ENCODE measurements around the gene ZNF747. TPM values are rescaled to one million over a fixed set of nuclear protein-coding genes. Genes with fewer than 3 reads are reported as not detected.

Gene ZNF747
- total RNA-seq, 5 donors from 2014 or later (not counting 1 experiment from before 2014, with no cell fraction given), result 6.8 to 17.4 (median 14.2) TPM

- ChIA-PET CTCF (interaction anchor here (0.6 to 1.3 kb wide), 4 partner anchors 13 to 828 kb away, joined by 3 to 5 read pairs (median 4); partner anchors contain the start of gene DCTPP1 (in 1 of the 2)), POLR2A (interaction anchor here (0.6 to 0.7 kb wide), 2 partner anchors 44 to 101 kb away, joined by 3 to 5 read pairs; no protein-coding TSS in a partner anchor)
- Mint-ChIP-seq H3K4me1 (peaks cover 25 to 28% (median 28%) of the 10 kb centered on the region in 3 donors), H3K27me3 (no peaks in the 10 kb centered on the region), H3K36me3 (peaks cover 45% of the 10 kb centered on the region), H3K9me3 (no peaks in the 10 kb centered on the region), H3K27ac (peak overlapping the region; percentile 69 to 88), H3K4me3 (no peak overlapping the region)
- peaks cover 0 to 49% of the 10 kb centered on the region in 2 experiments for H3K4me1 ChIP-seq (ENCODE audit: control insufficient read depth in 1 of 2, extremely low read depth in 1 of 2, insufficient read depth in 2 of 2, low read length in 2 of 2)
- H3K4me3 ChIP-seq (ENCODE audit: control insufficient read depth in 1 of 2, extremely low read depth in 1 of 2, low read length in 1 of 2), result no peak overlapping the region
- no peaks in the 10 kb centered on the region for H3K27me3 ChIP-seq (replicated peaks in 1 of 2; ENCODE audit: control insufficient read depth in 2 of 2, extremely low read depth in 1 of 2, insufficient read depth in 2 of 2, low read length in 1 of 2)
- DNase-seq (peak in 3 of 35 experiments; percentile 23 to 41 (median 40)), ATAC-seq (replicated peaks in 1 of 4) (peak; percentile 71 to 91 (median 84))
- H3K36me3 ChIP-seq (ENCODE audit: control insufficient read depth in 2 of 2, extremely low read depth in 1 of 2, insufficient read depth in 1 of 2, low read length in 1 of 2), result peaks cover 21 to 89% of the 10 kb centered on the region in 2 donors
- no peaks in the 10 kb centered on the region for H3K9me3 ChIP-seq
- 68% methylated on average over 4 of the region's 6 CpGs for WGBS (ENCODE audit: insufficient coverage)
- no peak overlapping the region for H3K27ac ChIP-seq (ENCODE audit: low read length)
These were observed 42.8 kb downstream of the ZNF747 start for GRCh38 chr16:30491744-30492308.

- no peak for ATAC-seq (replicated peaks in 1 of 4)
- Mint-ChIP-seq H3K27me3 (no peaks in the 10 kb centered on the region), H3K36me3 (peaks cover 48% of the 10 kb centered on the region), H3K4me1 (peaks cover 30 to 31% (median 31%) of the 10 kb centered on the region in 3 donors), H3K9me3 (no peaks in the 10 kb centered on the region), H3K4me3 (no peak overlapping the region), H3K27ac (peak overlapping the region; percentile 62 to 88)
- no peak for DNase-seq
- WGBS (ENCODE audit: insufficient coverage), result 100% methylated on average over 2 of the region's 4 CpGs
- Histone ChIP-seq H3K36me3 (ENCODE audit: control insufficient read depth in 2 of 2, extremely low read depth in 1 of 2, insufficient read depth in 1 of 2, low read length in 1 of 2) (peaks cover 21 to 89% of the 10 kb centered on the region in 2 donors), H3K4me1 (ENCODE audit: control insufficient read depth in 1 of 2, extremely low read depth in 1 of 2, insufficient read depth in 2 of 2, low read length in 2 of 2) (peaks cover 0 to 49% of the 10 kb centered on the region in 2 experiments), H3K27me3 (replicated peaks in 1 of 2; ENCODE audit: control insufficient read depth in 2 of 2, extremely low read depth in 1 of 2, insufficient read depth in 2 of 2, low read length in 1 of 2) (no peaks in the 10 kb centered on the region), H3K9me3 (no peaks in the 10 kb centered on the region), H3K27ac (ENCODE audit: low read length) (no peak overlapping the region), H3K4me3 (ENCODE audit: control insufficient read depth in 1 of 2, extremely low read depth in 1 of 2, low read length in 1 of 2) (no peak overlapping the region)
- POLR2A ChIA-PET, result interaction anchor here (0.6 kb wide), 2 partner anchors 101 to 286 kb away, joined by 4 to 5 read pairs; no protein-coding TSS in a partner anchor
- CTCF ChIA-PET, result interaction anchor here in 1 of 2 donors (0.6 to 1.1 kb wide), 3 partner anchors 42 to 828 kb away, joined by 3 read pairs; no protein-coding TSS in a partner anchor
These were observed 43.4 kb downstream of the ZNF747 start for GRCh38 chr16:30491229-30491628.

GRCh38 chr16:30490210-30490609, 44.4 kb downstream of the ZNF747 start:
- Histone ChIP-seq H3K9me3 (no peaks in the 10 kb centered on the region), H3K4me1 (ENCODE audit: control insufficient read depth in 1 of 2, extremely low read depth in 1 of 2, insufficient read depth in 2 of 2, low read length in 2 of 2) (peaks cover 0 to 53% of the 10 kb centered on the region in 2 experiments), H3K36me3 (ENCODE audit: control insufficient read depth in 2 of 2, extremely low read depth in 1 of 2, insufficient read depth in 1 of 2, low read length in 1 of 2) (peaks cover 21 to 89% of the 10 kb centered on the region in 2 donors), H3K27ac (ENCODE audit: low read length) (no peak overlapping the region), H3K27me3 (replicated peaks in 1 of 2; ENCODE audit: control insufficient read depth in 2 of 2, extremely low read depth in 1 of 2, insufficient read depth in 2 of 2, low read length in 1 of 2) (no peaks in the 10 kb centered on the region), H3K4me3 (ENCODE audit: control insufficient read depth in 1 of 2, extremely low read depth in 1 of 2, low read length in 1 of 2) (no peak overlapping the region)
- ChIA-PET CTCF (interaction anchor here in 1 of 2 donors (0.7 kb wide), 1 partner anchor 41 kb away, joined by 3 read pairs; no protein-coding TSS in a partner anchor), POLR2A (no interaction called here)
- H3K9me3 Mint-ChIP-seq, result no peaks in the 10 kb centered on the region
- no peak for DNase-seq
- whole genome bisulfite sequencing (ENCODE audit: insufficient coverage), result 95% methylated on average over 4 of the region's 6 CpGs
- H3K36me3 Mint-ChIP-seq, result peaks cover 49% of the 10 kb centered on the region
- no peak for ATAC-seq (replicated peaks in 1 of 4)
- no peak overlapping the region for H3K4me3 Mint-ChIP-seq
- H3K4me1 Mint-ChIP-seq, result peaks cover 31 to 36% (median 35%) of the 10 kb centered on the region in 3 donors
- H3K27me3 Mint-ChIP-seq, result no peaks in the 10 kb centered on the region
- peak overlapping the region; percentile 19 to 88 for H3K27ac Mint-ChIP-seq

- peak overlapping the region; percentile 52 to 71 for H3K27ac Mint-ChIP-seq
- POLR2A ChIA-PET, result interaction anchor here (0.6 kb wide), 2 partner anchors 114 to 366 kb away, joined by 3 to 4 read pairs; partner anchors contain the start of gene MAPK3 (in 1 of the 2)
These were observed 45.7 kb downstream of the ZNF747 start for GRCh38 chr16:30488764-30489605.

GRCh38 chr16:30485818-30486436, 48.7 kb downstream of the ZNF747 start:
- Mint-ChIP-seq H3K27me3 (no peaks in the 10 kb centered on the region), H3K4me1 (peaks cover 25 to 54% (median 44%) of the 10 kb centered on the region in 3 donors), H3K9me3 (no peaks in the 10 kb centered on the region), H3K4me3 (no peak overlapping the region), H3K36me3 (peaks cover 53% of the 10 kb centered on the region), H3K27ac (peak overlapping the region; percentile 48 to 65)
- Histone ChIP-seq H3K27me3 (replicated peaks in 1 of 2; ENCODE audit: control insufficient read depth in 2 of 2, extremely low read depth in 1 of 2, insufficient read depth in 2 of 2, low read length in 1 of 2) (no peaks in the 10 kb centered on the region), H3K27ac (ENCODE audit: low read length) (no peak overlapping the region), H3K36me3 (ENCODE audit: control insufficient read depth in 2 of 2, extremely low read depth in 1 of 2, insufficient read depth in 1 of 2, low read length in 1 of 2) (peaks cover 27 to 94% of the 10 kb centered on the region in 2 donors), H3K4me3 (ENCODE audit: control insufficient read depth in 1 of 2, extremely low read depth in 1 of 2, low read length in 1 of 2) (no peak overlapping the region), H3K4me1 (ENCODE audit: control insufficient read depth in 1 of 2, extremely low read depth in 1 of 2, insufficient read depth in 2 of 2, low read length in 2 of 2) (peaks cover 0 to 70% of the 10 kb centered on the region in 2 experiments), H3K9me3 (no peaks in the 10 kb centered on the region)
- no peak for DNase-seq
- 89% methylated on average over 4 of the region's 7 CpGs for WGBS (ENCODE audit: insufficient coverage)
- CTCF ChIA-PET, result no interaction called here
- POLR2A ChIA-PET, result interaction anchor here (0.6 to 0.7 kb wide), 2 partner anchors 18 to 51 kb away, joined by 3 to 5 read pairs; no protein-coding TSS in a partner anchor
- ATAC-seq (replicated peaks in 1 of 4), result no peak

More at GRCh38 chr16:30488764-30489605, 45.7 kb downstream of the ZNF747 start:
- Mint-ChIP-seq H3K4me3 (no peak overlapping the region), H3K9me3 (no peaks in the 10 kb centered on the region), H3K4me1 (peaks cover 24 to 41% (median 37%) of the 10 kb centered on the region in 3 donors), H3K27me3 (no peaks in the 10 kb centered on the region), H3K36me3 (peaks cover 41% of the 10 kb centered on the region)
- H3K27me3 ChIP-seq (replicated peaks in 1 of 2; ENCODE audit: control insufficient read depth in 2 of 2, extremely low read depth in 1 of 2, insufficient read depth in 2 of 2, low read length in 1 of 2), result no peaks in the 10 kb centered on the region
- H3K27ac ChIP-seq (ENCODE audit: low read length), result no peak overlapping the region
- peaks cover 0 to 55% of the 10 kb centered on the region in 2 experiments for H3K4me1 ChIP-seq (ENCODE audit: control insufficient read depth in 1 of 2, extremely low read depth in 1 of 2, insufficient read depth in 2 of 2, low read length in 2 of 2)
- DNase-seq, result no peak
- 96% methylated on average over 6 of the region's 11 CpGs for WGBS (ENCODE audit: insufficient coverage)
- no peak for ATAC-seq (replicated peaks in 1 of 4)
- peaks cover 20 to 86% of the 10 kb centered on the region in 2 donors for H3K36me3 ChIP-seq (ENCODE audit: control insufficient read depth in 2 of 2, extremely low read depth in 1 of 2, insufficient read depth in 1 of 2, low read length in 1 of 2)
- no peaks in the 10 kb centered on the region for H3K9me3 ChIP-seq
- no peak overlapping the region for H3K4me3 ChIP-seq (ENCODE audit: control insufficient read depth in 1 of 2, extremely low read depth in 1 of 2, low read length in 1 of 2)
- CTCF ChIA-PET, result no interaction called here

GRCh38 chr16:30484887-30485286, 49.8 kb downstream of the ZNF747 start:
- Mint-ChIP-seq H3K36me3 (peaks cover 57% of the 10 kb centered on the region), H3K4me1 (peaks cover 34 to 55% (median 44%) of the 10 kb centered on the region in 3 donors), H3K4me3 (peak overlapping the region in 1 of 3 donors; percentile 29), H3K27me3 (no peaks in the 10 kb centered on the region), H3K9me3 (no peaks in the 10 kb centered on the region), H3K27ac (no peak overlapping the region)
- no peak overlapping the region for H3K4me3 ChIP-seq (ENCODE audit: control insufficient read depth in 1 of 2, extremely low read depth in 1 of 2, low read length in 1 of 2)
- CTCF ChIA-PET, result no interaction called here
- peaks cover 0 to 75% of the 10 kb centered on the region in 2 experiments for H3K4me1 ChIP-seq (ENCODE audit: control insufficient read depth in 1 of 2, extremely low read depth in 1 of 2, insufficient read depth in 2 of 2, low read length in 2 of 2)
- H3K27ac ChIP-seq (ENCODE audit: low read length), result no peak overlapping the region
- ATAC-seq (replicated peaks in 1 of 4), result no peak
- no peaks in the 10 kb centered on the region for H3K27me3 ChIP-seq (replicated peaks in 1 of 2; ENCODE audit: control insufficient read depth in 2 of 2, extremely low read depth in 1 of 2, insufficient read depth in 2 of 2, low read length in 1 of 2)
- no peaks in the 10 kb centered on the region for H3K9me3 ChIP-seq
- POLR2A ChIA-PET, result interaction anchor here in 1 of 2 donors (0.6 kb wide), 1 partner anchor 148 kb away, joined by 3 read pairs; no protein-coding TSS in a partner anchor
- no peak for DNase-seq
- H3K36me3 ChIP-seq (ENCODE audit: control insufficient read depth in 2 of 2, extremely low read depth in 1 of 2, insufficient read depth in 1 of 2, low read length in 1 of 2), result peaks cover 20 to 94% of the 10 kb centered on the region in 2 donors
